NCI-H1048 (cell line): Measurements from ENCODE around the gene RFX4.

Experiments used
- DNase-seq: peaks from one replicate; lab custom pipeline; 2025; lab: John Stamatoyannopoulos, UW

RFX4 gene

GRCh38 chr12:106732890-106733289, 150.1 kb downstream of the RFX4 start:
- no peak for DNase-seq

DNA sequence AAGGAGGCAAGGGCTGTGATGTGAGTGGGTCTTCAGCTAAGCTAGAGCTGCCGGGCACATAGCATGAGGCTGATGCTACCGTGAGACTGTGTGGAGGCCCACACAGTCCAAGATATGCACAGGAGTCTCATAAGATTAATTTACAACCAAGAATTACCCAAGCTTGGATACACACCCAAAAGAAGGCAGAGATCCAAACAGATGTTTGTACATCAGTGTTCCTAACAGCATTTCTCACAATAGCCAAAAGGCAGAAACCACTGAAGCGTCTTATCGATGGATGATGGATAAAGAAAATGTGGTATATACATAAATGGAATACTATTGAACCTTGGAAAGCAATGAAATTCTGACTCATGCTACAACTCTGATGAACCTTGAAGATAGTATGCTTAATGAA, 150.9 kb downstream of the RFX4 start:
- DNase-seq: no peak

GRCh38 chr12:106736051-106736957, 153.5 kb downstream of the RFX4 start:
- DNase-seq: no peak

DNA sequence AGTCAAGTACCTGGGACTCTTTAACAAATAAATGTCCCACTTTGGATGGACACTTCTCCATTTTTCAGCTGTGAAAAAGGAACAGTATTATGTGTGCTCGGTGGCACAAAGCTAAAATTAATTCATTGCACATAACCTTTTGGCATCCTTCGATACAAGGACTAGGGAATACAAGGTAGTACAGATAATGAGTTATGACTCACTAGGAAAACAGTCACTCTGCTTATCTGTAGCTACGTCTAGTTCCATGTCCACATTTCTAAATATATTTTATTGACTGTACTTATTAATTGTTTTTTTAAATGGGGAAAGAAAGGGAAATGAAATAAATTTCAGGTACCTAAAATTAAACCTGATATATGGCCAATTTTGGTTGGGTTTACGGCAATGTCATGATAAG, 156.5 kb downstream of the RFX4 start:
- no peak for DNase-seq

DNA sequence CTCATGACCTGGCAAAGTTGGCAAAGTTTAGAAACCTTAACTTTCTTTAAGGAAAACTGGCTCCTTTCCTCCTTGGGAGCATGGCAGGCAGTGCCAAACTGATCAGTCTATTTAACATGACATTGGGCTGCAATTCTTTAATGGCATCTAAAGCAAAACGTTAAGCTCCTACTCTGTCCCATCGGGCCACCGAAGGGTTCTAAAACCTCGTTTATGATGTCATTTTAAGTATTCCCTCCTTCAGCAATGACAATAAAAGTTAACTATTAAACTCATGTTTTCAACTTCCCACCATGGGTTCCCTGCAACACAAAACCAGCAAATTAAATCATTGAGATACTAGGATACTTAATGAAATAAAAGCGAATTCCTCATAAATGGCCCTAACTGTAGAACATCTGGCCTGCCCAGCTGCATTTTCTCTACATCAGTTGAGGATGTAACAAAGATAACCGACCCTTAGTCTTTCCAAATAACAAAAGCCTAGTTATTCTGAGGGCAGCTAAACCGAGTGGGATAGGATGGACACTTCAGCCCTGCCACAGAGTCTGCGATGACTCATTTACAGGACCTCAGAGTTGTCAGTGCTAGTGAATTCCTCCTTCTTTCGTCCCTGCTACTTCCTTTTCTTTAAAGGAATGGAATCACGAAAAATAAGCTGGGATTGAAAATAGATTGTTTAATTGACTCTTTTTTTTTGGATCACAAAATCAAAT, 157.2 kb downstream of the RFX4 start:
- DNase-seq: no peak

- DNase-seq: no peak
Measured at GRCh38 chr12:106740818-106741217, 158.0 kb downstream of the RFX4 start.

DNA sequence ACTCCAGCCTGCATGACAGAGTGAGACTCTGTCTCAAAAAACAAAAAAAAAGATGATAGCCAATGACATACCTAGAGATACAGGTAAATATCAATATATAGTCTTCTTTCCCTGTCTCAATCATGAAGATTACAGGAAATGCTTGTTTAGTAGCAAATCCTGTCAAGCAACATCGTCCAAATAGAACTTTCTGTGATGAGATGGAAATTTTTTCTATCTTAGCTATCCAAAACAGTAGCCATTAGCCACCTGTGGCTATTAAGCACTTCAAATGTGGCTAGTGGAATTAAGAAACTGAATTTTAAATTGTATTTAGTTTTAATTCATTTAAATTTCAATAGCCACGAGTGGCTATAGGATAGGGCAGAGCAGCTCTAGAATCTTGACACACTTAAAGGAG, 158.4 kb downstream of the RFX4 start:
- no peak for DNase-seq

- no peak for DNase-seq
Measured at GRCh38 chr12:106743270-106743988, 160.6 kb downstream of the RFX4 start.

- no peak for DNase-seq
Measured at GRCh38 chr12:106744600-106744999, 161.8 kb downstream of the RFX4 start.

GRCh38 chr12:106745181-106745745, 162.5 kb downstream of the RFX4 start:
- DNase-seq: no peak

DNA sequence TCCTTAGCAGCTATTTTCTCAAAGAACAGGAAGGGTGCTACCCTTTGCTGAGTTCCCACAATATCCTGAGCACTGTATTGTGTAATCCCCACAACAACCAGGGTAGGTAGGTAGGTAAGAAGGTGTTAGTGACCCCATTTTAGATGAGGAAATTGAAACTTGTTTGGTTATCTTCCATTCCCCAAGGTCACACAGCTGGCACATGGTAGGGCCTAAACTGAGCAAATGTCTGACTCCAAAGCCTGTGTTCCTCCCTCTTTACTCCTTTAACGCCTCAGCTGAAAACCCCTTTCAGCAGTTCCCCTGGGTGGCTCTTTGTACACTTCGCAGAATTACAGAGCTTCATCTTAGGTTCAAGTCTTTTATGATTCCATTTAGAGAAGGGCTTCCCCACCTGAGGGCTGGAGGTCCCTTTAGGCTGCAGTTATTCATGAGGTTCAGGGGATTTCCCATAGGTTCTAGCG, 165.2 kb downstream of the RFX4 start:
- DNase-seq: no peak

GRCh38 chr12:106750524-106750923, 167.7 kb downstream of the RFX4 start:
- DNase-seq: no peak

DNA sequence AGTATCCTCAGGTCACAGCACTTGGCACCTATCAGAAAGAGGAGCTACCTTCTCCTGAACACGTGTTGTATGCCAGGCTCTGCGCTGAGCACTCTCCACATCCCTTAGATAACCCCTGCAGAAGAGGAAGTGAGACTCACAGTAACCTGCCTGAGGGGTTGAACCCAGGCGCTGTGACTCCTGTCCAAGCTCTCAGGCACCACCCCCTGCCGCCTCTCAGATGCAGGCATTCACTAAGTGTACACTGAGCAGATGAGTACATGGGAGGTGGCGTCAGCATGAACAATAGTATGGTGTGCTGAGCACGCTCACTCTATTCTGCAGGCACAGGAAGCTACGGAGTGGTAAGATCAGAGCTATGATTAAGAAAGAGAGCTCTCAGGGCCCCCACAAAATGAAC, 170.7 kb downstream of the RFX4 start:
- no peak for DNase-seq

DNA sequence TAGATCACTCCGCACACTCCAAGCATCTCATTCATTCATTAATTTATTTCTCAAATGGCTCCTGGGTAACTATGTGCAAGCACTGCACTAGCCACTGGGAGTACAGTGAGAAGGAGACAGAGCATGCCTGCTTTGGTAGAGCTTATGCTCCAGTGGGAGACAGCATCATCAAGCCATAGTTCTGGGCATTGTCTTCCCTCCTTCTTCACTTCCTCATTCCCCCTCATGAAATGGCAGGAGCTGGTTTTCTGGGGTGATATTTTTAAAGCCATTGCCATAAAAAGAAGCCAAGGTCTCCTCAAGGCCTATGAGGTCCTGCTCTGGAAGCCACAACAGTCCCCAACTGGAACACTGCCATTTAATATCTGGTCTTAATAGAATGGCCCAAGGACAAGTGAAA, 171.5 kb downstream of the RFX4 start:
- DNase-seq: no peak

GRCh38 chr12:106757623-106758348, 175.0 kb downstream of the RFX4 start:
- no peak for DNase-seq

- DNase-seq: no peak
Measured at GRCh38 chr12:106758349-106759110, 175.7 kb downstream of the RFX4 start.

DNA sequence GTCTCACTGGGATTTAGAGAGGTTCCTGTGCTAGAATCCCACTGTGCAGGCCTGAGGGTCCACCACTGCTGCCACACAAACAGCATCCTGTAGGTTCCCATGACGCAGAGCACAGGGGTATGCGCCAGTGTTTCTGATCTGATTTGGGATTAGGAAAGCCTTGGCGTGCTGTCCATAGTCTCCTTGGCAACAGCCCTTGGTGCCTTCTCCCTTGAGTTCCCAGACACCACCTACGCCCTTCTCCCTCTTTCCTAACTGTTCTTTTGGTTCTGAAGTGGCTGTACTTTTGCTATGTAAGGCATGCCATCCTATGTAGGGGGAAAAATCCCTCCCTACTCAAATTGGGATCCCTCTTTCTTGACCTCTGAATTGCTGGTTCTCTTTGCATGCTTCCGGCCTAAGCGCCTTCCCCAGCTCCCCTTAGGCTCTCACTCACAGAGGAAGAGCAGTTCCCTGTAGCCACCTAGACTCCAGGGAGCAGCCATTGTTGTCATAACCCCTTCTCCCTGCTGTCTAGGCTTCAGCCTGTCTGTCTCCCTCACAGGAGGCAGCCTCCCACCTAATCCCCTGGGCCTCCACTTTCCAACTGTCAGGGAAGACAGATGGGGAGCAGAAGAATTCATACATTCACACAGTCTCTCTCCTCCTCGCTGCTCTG, 176.9 kb downstream of the RFX4 start:
- DNase-seq: no peak

DNA sequence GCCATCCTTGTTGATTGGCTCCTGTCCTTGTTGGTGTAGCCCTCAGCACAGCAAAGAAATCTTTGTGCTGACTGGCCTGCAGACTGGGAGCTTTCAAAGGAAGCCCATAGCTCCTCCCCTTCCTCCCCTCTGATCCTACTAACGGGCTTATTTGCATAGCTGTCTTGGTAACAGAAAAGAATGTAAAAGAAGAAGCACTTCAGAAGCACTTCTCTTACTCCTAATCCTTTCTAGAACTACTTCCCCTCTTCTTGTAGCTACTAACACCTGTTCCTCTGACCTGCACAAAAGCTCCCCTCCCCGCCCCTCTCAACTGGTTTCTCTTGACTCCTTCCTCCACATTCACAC, 177.4 kb downstream of the RFX4 start:
- DNase-seq: no peak

DNA sequence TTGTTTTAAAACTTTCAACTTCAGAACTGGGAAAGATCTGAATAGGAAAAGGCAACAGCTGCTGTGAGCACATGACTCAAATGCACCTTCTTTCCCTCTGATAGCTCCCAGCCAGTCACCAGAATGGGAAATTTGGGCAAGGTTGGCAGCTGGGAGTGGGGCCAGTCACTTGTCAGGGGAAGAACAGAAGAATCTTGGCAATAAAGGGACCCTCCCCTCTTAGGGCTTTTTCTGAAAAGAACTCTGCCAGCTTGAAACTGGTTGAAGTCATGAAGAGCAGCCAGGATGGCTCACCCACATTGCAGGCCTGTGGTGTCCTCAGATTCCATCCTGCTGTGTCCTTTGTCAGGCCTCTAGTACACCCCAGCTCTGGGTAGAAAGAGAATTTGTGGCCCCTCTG, 181.4 kb downstream of the RFX4 start:
- no peak for DNase-seq

DNA sequence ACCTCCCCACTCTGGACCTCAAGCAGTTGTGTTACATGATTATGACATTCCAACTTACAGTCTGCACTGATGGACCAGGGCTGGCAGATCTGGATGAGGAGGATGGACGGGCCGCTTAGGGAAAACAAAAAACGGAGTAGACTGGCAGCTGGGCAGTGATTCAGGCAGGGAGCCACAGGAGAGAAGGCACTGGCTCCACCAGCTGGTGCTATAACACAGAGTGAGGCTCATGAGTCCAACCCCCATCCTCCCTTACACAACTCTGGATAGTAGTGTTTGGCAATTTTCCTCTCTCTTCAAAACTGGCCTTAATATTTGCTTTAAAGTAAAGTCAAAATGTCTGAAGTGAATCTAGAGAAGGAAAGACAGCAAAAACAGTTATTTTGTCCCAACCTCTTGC, 181.9 kb downstream of the RFX4 start:
- no peak for DNase-seq
